Measurements from ENCODE around the gene TMEM250.

The TMEM250 gene

DNA sequence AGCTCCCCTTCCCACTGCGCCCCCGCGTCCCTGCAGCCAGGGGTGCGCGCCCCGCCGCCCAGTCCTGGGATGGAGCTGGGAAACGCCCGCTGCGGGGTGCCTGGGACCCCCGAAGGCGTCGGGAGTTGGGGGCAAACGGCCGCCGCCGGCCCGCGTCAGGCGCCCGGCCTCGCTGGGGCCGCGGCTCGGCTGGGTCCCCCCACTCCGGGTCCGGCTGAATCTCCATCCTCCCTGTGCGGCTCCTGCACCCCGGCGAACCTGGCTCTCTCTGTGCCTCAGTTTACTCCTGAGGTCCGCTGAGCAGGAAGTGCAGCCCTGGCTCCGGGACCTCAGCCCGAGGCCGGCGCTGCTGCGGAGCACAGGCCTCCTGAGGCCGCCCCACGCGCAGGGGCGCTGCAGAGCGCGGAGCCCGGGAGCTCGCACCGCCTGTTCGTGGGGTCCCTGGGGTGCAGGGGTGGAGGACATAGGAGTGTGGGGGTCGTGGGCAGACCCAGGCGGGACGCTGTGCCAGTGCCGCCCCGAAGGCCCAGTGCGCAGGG, 13.9 kb upstream of the TMEM250 start:
- no peak for DNase-seq (ENCODE audit: low spot score)

DNA sequence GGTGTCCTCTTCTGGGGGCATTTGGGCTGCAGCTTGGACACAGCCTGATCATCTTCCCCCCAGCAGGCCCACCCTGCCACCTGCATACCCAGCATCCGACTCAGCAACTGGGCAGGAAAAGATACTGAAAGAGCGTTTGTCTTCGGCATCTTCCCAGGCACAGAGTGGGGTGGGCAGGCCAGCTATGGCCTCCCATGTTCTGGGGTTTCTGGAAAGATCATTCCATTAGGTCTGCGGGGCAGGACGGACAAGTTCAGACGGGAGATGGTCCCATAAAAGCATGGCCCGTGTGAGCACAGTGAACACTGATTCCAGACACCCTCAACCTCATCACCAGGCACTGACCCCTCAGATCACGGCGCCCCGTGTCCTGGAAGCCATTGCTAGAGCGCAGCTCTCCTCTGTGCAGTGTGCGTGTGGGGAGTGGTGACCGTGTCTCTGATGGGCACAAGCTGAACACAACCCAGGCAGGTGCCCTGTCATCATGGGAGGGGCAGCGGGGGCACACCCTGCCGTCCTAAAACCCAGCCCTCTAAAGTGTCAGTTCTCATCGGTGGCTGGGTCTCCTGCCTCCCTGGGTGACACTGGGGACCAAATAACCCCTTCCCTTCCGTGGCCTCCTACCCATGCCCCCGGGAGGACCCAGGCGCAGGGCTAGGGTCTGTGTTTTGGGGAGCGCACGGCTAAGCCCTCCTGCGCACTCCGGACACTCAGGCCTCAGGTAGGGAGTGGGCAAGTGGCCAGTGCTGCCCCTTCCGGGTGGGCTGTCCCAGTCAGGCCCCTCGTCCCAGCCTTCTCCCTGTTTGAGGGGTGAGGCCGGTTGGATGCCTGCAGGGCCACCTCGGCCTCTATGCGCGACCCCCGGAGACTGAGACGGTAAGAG, 13.2 kb upstream of the TMEM250 start:
- no peak for DNase-seq (ENCODE audit: low spot score)

GRCh38 chr9:136129176-136129575, 10.5 kb upstream of the TMEM250 start:
- DNase-seq (ENCODE audit: low spot score), result no peak

GRCh38 chr9:136128436-136128835, 9.8 kb upstream of the TMEM250 start:
- DNase-seq (ENCODE audit: low spot score), result no peak

- DNase-seq (ENCODE audit: low spot score), result no peak
These were observed 8.6 kb upstream of the TMEM250 start for GRCh38 chr9:136127313-136127712.

DNA sequence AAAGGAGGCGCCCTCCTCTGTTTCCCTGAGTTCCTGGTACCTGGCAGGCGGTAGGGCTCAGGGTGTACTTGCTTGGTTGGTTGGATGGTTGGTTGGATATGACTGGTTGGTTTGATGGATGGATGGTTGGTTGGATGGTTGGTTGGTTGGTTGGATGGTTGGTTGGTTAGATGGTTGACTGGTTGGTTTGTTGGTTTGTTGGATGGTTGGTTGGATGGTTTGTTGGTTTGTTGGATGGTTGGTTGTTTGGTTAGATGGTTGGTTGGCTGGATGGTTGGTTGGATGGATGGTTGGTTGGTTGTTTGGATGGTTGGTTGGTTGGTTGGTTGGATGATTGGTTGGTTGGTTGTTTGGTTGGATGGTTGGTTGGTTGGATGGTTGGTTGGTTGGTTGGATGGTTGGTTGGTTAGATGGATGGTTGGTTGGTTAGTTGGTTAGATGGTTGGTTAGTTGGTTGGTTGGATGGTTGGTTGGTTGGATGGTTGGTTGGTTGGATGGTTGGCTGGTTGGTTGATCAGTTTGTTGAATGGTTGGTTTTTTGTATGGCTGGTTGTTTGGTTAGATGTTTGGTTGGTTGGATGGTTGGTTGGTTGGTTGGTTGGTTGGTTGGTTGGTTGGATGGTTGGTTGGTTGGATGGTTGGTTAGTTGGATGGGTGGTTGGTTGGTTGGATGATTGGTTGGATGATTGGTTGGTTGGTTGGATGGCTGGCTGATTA, 6.5 kb upstream of the TMEM250 start:
- DNase-seq (ENCODE audit: low spot score), result no peak

- peak; percentile 77 for DNase-seq (ENCODE audit: low spot score)
These were observed 4.0 kb upstream of the TMEM250 start for GRCh38 chr9:136122425-136123383.

- DNase-seq (ENCODE audit: low spot score), result no peak
These were observed 3.1 kb upstream of the TMEM250 start for GRCh38 chr9:136121801-136122200.

DNA sequence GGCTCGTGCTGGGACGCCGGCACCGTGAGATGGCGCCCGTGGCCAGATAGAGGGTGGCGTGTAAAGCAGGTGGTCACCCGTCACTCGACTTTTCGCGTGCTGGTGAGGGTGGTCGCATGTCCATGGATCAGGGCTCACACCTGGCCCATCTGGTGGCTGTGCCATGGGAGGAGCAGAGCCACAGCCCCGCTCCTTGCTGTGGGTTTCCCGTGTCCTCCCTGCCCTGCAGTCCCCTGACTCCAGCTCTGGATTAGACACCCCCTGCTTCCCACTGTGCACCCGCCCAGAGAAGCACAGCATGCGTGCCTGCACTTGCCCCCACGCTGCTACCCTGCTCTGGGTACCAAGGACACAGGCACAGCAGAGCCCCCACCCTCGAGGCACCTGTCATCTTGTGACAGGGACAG, 1.8 kb upstream of the TMEM250 start:
- no peak for DNase-seq (ENCODE audit: low spot score)

GRCh38 chr9:136119883-136120393, 1.3 kb upstream of the TMEM250 start:
- peak; percentile 41 for DNase-seq (ENCODE audit: low spot score)

- DNase-seq (ENCODE audit: low spot score), result no peak
These were observed 597 bp upstream of the TMEM250 start for GRCh38 chr9:136119061-136119882.

GRCh38 chr9:136117916-136118319, 757 bp downstream of the TMEM250 start:
- DNase-seq (ENCODE audit: low spot score), result no peak

- DNase-seq (ENCODE audit: low spot score), result no peak
These were observed 1.3 kb downstream of the TMEM250 start for GRCh38 chr9:136117291-136117915.

GRCh38 chr9:136116360-136117098, 2.1 kb downstream of the TMEM250 start:
- no peak for DNase-seq (ENCODE audit: low spot score)

DNA sequence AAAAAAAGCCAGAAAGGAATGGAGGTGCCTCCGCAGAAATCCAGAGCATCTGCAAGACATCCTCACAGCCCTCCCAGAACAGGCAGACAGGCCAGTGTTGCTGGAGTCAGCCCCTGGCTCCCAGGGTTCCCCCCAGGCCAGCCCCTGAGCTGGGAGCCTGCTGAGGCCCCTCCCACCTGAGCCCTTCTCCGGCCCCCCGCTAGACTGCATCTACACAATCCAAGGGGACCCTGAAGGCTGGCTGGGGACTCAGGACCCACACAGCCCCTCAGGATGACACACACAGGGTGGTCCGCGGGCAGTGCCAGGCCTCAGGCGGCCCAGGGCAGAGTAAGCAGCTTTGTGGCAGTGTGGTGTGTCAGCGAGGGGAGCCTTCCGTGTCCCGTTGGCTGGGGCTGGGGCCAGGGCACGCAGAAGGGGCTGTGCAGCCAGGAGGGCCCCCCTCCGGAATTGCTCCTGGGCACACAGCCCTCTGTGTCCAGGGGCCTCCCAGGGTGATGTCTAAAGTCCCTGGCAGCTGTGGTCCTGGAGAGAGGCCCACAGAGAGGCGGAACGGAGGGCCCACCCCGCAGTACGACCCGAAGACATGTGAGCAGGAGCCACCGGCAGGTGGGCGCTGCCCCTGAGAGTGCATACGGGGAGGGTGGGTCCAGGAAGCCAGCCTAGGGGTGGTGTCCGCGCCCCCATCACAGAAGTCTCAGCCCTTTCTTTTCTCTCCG, 2.9 kb downstream of the TMEM250 start:
- no peak for DNase-seq (ENCODE audit: low spot score)

DNA sequence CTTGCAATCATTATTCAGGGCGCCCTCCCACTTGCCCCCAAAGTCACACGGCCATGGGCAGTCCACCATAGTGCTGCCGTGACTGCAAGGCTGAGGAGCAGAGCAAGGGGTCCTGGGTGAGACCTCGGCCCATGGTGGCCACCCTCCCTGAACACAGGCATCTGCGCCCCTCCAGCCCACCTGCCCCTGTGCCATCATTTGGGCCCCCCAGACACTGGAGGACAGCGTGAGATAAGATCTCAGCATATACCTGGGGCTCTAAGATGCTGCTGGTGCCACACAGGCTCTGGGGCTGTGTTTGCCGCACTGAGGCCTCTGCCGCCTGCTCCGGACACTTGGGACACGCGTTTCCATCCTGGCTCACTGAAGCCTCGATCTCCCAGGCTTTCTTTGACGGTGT, 3.5 kb downstream of the TMEM250 start:
- DNase-seq (ENCODE audit: low spot score), result no peak

GRCh38 chr9:136114610-136115009, 4.1 kb downstream of the TMEM250 start:
- DNase-seq (ENCODE audit: low spot score), result no peak

DNA sequence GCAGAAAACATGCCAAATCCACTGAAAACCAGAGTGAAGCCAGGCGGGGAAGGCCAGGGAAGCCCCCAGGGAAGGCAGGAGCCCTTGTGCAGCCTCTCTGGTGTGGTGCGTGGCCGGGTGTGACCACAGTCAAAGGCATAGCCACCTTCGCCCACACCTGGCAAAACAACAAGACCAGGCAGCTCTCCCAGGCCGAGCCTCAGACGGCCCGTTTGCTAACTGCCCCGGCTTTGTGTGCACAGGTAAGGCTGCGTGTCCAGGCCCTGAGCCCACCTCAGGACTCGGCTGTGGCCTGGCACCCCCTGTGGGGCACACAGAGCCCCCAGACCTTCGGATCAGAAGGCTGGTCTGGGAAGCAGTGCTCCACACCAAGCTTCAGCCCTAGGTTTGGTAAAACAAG, 6.1 kb downstream of the TMEM250 start:
- DNase-seq (ENCODE audit: low spot score), result no peak

GRCh38 chr9:136111910-136112309, 6.8 kb downstream of the TMEM250 start:
- DNase-seq (ENCODE audit: low spot score), result no peak
